HG03280 (cell line): ENCODE data around the gene ICE2.

Experiments
- ATAC-seq: cut with Tn5 transposase; IDR thresholded peaks from one replicate; pipeline ENCODE4 v1.9.1; 2021; ENCODE audit warnings: mild to moderate bottlenecking, moderate library complexity; ENCODE audit not compliant: unreplicated experiment

ICE2 gene

GRCh38 chr15:60373745-60374144 is 105.2 kb downstream of the ICE2 start:
- no peak for ATAC-seq

- no peak for ATAC-seq
Measured at GRCh38 chr15:60373327-60373726, 105.6 kb downstream of the ICE2 start.

- no peak for ATAC-seq
Measured at GRCh38 chr15:60372756-60373155, 106.2 kb downstream of the ICE2 start.

GRCh38 chr15:60372227-60372626 is 106.7 kb downstream of the ICE2 start:
- no peak for ATAC-seq

GRCh38 chr15:60371175-60372051 is 107.5 kb downstream of the ICE2 start:
- ATAC-seq = no peak

- ATAC-seq = no peak
Measured at GRCh38 chr15:60370869-60371136, 108.1 kb downstream of the ICE2 start.

- no peak for ATAC-seq
Measured at GRCh38 chr15:60370105-60370868, 108.7 kb downstream of the ICE2 start.

GRCh38 chr15:60369696-60370095 is 109.2 kb downstream of the ICE2 start:
- ATAC-seq = no peak
